C4-2B (cell line): ENCODE data around the gene IFNG-AS1.

ENCODE experiments used
- H3K27ac ChIP-seq: fragments of 450-650 bp; 2 replicates; pipeline ENCODE4 v1.5.1; 2017
- CTCF ChIP-seq: fragments of 450-650 bp; conservative IDR thresholded peaks from 2 replicates; pipeline ENCODE4 v1.5.1; 2017; ENCODE audit warnings: mild to moderate bottlenecking
- ZFX ChIP-seq: fragments of 450-650 bp; IDR thresholded peaks from 2 replicates; pipeline ENCODE4 v1.6.1; 2017

IFNG-AS1 gene

GRCh38 chr12:68020699-68021098 is 31.5 kb downstream of the IFNG-AS1 start:
- H3K27ac ChIP-seq: no peak overlapping the region
- TF ChIP-seq CTCF: no peak
- no peak for TF ChIP-seq ZFX

GRCh38 chr12:68028647-68029046 is 39.4 kb downstream of the IFNG-AS1 start:
- no peak overlapping the region for H3K27ac ChIP-seq

GRCh38 chr12:68030248-68030647 is 41.0 kb downstream of the IFNG-AS1 start:
- TF ChIP-seq CTCF: no peak
- no peak for TF ChIP-seq ZFX

More at GRCh38 chr12:68028647-68029046, 39.4 kb downstream of the IFNG-AS1 start:
- TF ChIP-seq CTCF: no peak
- TF ChIP-seq ZFX: no peak

GRCh38 chr12:68031174-68031573 is 41.9 kb downstream of the IFNG-AS1 start:
- TF ChIP-seq ZFX (no peak), CTCF (no peak)
- no peak overlapping the region for H3K27ac ChIP-seq

More at GRCh38 chr12:68030248-68030647, 41.0 kb downstream of the IFNG-AS1 start:
- H3K27ac ChIP-seq: no peak overlapping the region

- H3K27ac ChIP-seq: no peak overlapping the region
- TF ChIP-seq CTCF (no peak), ZFX (no peak)
These were observed 42.9 kb downstream of the IFNG-AS1 start for GRCh38 chr12:68031881-68032739.

- H3K27ac ChIP-seq: no peak overlapping the region
- no peak for TF ChIP-seq CTCF
- no peak for TF ChIP-seq ZFX
These were observed 45.3 kb downstream of the IFNG-AS1 start for GRCh38 chr12:68034567-68034966.

- TF ChIP-seq CTCF (no peak), ZFX (no peak)
These were observed 47.4 kb downstream of the IFNG-AS1 start for GRCh38 chr12:68036642-68037041.

More at GRCh38 chr12:68036642-68037041, 47.4 kb downstream of the IFNG-AS1 start:
- no peak overlapping the region for H3K27ac ChIP-seq
